Measurements from ENCODE around the gene PLXNA2. TPM values are rescaled to one million over a fixed set of nuclear protein-coding genes. Genes with fewer than 3 reads are reported as not detected.

Gene PLXNA2
- polyA plus RNA-seq, 2 of the 4 experiments (the other 2 are of a cell fraction): 0.36 to 0.87 TPM

DNA sequence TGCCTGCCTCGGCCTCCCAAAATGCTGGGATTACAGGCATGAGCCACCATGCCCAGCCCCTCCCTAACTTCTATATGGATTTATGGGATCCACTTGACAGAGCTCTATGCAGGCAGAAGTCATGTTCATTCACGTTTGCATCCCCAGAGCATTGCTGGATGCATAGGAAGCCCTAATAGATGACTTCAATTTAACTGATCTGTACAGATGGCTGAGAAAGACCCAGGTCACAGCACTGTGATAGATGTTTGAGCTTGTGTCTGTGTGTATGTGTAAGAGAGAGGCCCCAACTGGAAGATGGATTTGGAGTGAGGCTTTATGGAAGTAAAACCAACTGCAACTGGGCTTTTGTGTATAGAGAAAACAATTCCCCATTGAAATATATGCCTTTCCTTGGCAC, 30.9 kb upstream of the PLXNA2 start:
- DNase-seq (ENCODE audit: low read depth in 1 of 2, low spot score in 1 of 2) (no peak), FAIRE-seq (no peak), ATAC-seq (no peak)
- CTCF ChIA-PET: no interaction called here
- Histone ChIP-seq H3K4me1 (no peaks in the 10 kb centered on the region), H3K4me2 (no peak overlapping the region), H3K4me3 (no peak overlapping the region), H3K27ac (no peak overlapping the region), H3K9me3 (no peaks in the 10 kb centered on the region)
- POLR2A ChIA-PET: no interaction called here
- 4% methylated on average over 2 of the region's 2 CpGs for WGBS (ENCODE audit: missing lambda C conversion rate)
- TF ChIP-seq, protein P1, sequence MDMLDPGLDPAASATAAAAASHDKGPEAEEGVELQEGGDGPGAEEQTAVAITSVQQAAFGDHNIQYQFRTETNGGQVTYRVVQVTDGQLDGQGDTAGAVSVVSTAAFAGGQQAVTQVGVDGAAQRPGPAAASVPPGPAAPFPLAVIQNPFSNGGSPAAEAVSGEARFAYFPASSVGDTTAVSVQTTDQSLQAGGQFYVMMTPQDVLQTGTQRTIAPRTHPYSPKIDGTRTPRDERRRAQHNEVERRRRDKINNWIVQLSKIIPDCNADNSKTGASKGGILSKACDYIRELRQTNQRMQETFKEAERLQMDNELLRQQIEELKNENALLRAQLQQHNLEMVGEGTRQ (IDR thresholded peaks at IDR 0.05): no peak
- TF ChIP-seq, protein P2, sequence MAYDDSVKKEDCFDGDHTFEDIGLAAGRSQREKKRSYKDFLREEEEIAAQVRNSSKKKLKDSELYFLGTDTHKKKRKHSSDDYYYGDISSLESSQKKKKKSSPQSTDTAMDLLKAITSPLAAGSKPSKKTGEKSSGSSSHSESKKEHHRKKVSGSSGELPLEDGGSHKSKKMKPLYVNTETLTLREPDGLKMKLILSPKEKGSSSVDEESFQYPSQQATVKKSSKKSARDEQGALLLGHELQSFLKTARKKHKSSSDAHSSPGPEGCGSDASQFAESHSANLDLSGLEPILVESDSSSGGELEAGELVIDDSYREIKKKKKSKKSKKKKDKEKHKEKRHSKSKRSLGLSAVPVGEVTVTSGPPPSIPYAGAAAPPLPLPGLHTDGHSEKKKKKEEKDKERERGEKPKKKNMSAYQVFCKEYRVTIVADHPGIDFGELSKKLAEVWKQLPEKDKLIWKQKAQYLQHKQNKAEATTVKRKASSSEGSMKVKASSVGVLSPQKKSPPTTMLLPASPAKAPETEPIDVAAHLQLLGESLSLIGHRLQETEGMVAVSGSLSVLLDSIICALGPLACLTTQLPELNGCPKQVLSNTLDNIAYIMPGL (CRISPR knock-in tag; IDR thresholded peaks at IDR 0.05; ENCODE audit: borderline replicate concordance): no peak
- TF ChIP-seq MAFK (IDR thresholded peaks at IDR 0.05; ENCODE audit: partially characterized antibody): no peak

DNA sequence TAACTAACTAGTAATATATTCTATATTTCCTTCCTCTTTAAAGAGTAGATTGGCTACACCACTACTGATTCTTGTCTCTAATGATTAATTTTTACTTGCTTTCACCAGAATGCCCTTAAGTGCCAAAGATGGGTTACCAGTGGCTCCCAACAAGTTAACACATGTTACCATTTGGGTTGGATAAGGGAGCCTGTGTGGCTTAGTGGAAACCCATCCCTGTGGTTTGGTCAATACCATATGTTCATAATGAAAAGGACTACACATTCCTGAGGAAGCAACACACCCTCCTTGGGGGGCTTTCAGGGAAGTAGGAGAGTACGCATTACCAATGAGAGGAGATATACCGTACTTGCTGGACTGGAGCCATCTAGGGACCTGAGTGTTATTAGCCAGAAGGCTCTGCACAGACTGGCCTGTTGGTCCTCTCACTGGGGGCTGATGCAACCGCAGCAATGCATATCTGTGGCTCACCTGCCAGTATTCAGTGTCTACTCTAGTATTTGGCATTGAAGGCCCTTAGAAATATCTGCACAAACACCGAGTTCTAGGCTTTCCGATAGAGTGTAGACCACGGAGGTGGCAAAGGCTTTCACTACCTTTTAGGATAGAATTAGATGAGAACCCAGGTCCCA, 29.3 kb upstream of the PLXNA2 start:
- ATAC-seq: no peak
- ChIA-PET CTCF (no interaction called here), POLR2A (no interaction called here)
- no peak for DNase-seq (ENCODE audit: low read depth in 1 of 2, low spot score in 1 of 2)
- FAIRE-seq: no peak
- TF ChIP-seq RCOR1 (IDR thresholded peaks at IDR 0.05; ENCODE audit: low read depth, low read length) (no peak), RFX5 (IDR thresholded peaks at IDR 0.05) (no peak), MAFK (IDR thresholded peaks at IDR 0.05; ENCODE audit: partially characterized antibody) (no peak), POLR2A (IDR thresholded peaks at IDR 0.05; ENCODE audit: low read length) (no peak), KDM1A (IDR thresholded peaks at IDR 0.05; ENCODE audit: low read depth) (no peak), EHF (CRISPR knock-in tag; IDR thresholded peaks at IDR 0.05) (no peak), CHD2 (IDR thresholded peaks at IDR 0.05; ENCODE audit: low read length, partially characterized antibody) (no peak)
- TF ChIP-seq, protein P3, sequence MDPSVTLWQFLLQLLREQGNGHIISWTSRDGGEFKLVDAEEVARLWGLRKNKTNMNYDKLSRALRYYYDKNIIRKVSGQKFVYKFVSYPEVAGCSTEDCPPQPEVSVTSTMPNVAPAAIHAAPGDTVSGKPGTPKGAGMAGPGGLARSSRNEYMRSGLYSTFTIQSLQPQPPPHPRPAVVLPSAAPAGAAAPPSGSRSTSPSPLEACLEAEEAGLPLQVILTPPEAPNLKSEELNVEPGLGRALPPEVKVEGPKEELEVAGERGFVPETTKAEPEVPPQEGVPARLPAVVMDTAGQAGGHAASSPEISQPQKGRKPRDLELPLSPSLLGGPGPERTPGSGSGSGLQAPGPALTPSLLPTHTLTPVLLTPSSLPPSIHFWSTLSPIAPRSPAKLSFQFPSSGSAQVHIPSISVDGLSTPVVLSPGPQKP (IDR thresholded peaks at IDR 0.05; ENCODE audit: low read depth, low read length): no peak
- TF ChIP-seq, protein P4, sequence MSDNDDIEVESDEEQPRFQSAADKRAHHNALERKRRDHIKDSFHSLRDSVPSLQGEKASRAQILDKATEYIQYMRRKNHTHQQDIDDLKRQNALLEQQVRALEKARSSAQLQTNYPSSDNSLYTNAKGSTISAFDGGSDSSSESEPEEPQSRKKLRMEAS (IDR thresholded peaks at IDR 0.05): no peak
- Histone ChIP-seq H3K4me3 (no peak overlapping the region), H3K27ac (no peak overlapping the region), H3K4me2 (no peak overlapping the region), H3K9me3 (no peaks in the 10 kb centered on the region), H3K4me1 (no peaks in the 10 kb centered on the region)
- WGBS (ENCODE audit: missing lambda C conversion rate): 38% methylated on average over 6 of the region's 6 CpGs

DNA sequence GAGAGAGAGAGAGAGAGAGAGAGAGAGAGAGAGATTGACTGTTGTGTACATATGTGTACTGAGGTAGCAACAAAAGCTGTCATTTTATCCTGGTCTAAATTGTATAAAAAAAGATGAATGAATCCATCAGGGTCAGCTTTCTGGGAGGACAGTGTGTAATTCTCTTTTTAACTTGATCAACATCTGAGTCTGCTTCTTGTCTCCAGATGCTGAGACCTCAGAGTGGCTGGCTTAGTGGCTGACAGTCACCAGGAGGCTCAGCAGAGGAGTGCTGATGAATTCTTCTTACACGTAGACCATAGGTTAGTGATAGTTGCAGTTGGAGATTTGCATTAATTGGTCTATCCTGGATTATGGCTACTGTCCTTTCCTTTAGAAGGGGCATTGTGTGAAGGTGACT, 28.5 kb upstream of the PLXNA2 start:
- H3K27ac ChIP-seq: no peak overlapping the region
- H3K9me3 ChIP-seq: no peaks in the 10 kb centered on the region
- FAIRE-seq: no peak
- no peaks in the 10 kb centered on the region for H3K4me1 ChIP-seq
- no peak for TF ChIP-seq ZSCAN20 (CRISPR knock-in tag; IDR thresholded peaks at IDR 0.05)
- TF ChIP-seq EHF (CRISPR knock-in tag; IDR thresholded peaks at IDR 0.05): no peak
- TF ChIP-seq, protein P5, sequence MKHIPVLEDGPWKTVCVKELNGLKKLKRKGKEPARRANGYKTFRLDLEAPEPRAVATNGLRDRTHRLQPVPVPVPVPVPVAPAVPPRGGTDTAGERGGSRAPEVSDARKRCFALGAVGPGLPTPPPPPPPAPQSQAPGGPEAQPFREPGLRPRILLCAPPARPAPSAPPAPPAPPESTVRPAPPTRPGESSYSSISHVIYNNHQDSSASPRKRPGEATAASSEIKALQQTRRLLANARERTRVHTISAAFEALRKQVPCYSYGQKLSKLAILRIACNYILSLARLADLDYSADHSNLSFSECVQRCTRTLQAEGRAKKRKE (CRISPR knock-in tag; IDR thresholded peaks at IDR 0.05; ENCODE audit: low read depth): no peak
- TF ChIP-seq CBX2 (IDR thresholded peaks at IDR 0.05; ENCODE audit: borderline replicate concordance, low read depth): no peak
- no peak for TF ChIP-seq ZNF302 (CRISPR knock-in tag; IDR thresholded peaks at IDR 0.05)
- no peak for TF ChIP-seq TFCP2L1 (CRISPR knock-in tag; IDR thresholded peaks at IDR 0.05)
- TF ChIP-seq JUN (IDR thresholded peaks at IDR 0.05): no peak
- TF ChIP-seq NPAS2 (CRISPR knock-in tag; IDR thresholded peaks at IDR 0.05; ENCODE audit: borderline replicate concordance): no peak
- no peak for TF ChIP-seq HOXB5 (CRISPR knock-in tag; IDR thresholded peaks at IDR 0.05)
- no peak for TF ChIP-seq MAFK (IDR thresholded peaks at IDR 0.05; ENCODE audit: partially characterized antibody)
- no peak for TF ChIP-seq POLR2A (IDR thresholded peaks at IDR 0.05; ENCODE audit: low read length)
- TF ChIP-seq MAZ (IDR thresholded peaks at IDR 0.05; ENCODE audit: borderline replicate concordance, low read depth, low read length): no peak
- TF ChIP-seq RAD21 (conservative IDR thresholded peaks at IDR 0.05 in 1 of 2, IDR thresholded peaks at IDR 0.05 in 1 of 2): no peak
- TF ChIP-seq RCOR1 (IDR thresholded peaks at IDR 0.05; ENCODE audit: low read depth, low read length): no peak
- TF ChIP-seq BHLHE40 (IDR thresholded peaks at IDR 0.05; ENCODE audit: low read depth, low read length): no peak
- no peak for TF ChIP-seq HEYL (CRISPR knock-in tag; IDR thresholded peaks at IDR 0.05)
- no peak for TF ChIP-seq HOXA7 (CRISPR knock-in tag; IDR thresholded peaks at IDR 0.05)
- TF ChIP-seq PHF8 (IDR thresholded peaks at IDR 0.05; ENCODE audit: borderline replicate concordance, low read depth): no peak
- TF ChIP-seq, protein P6, sequence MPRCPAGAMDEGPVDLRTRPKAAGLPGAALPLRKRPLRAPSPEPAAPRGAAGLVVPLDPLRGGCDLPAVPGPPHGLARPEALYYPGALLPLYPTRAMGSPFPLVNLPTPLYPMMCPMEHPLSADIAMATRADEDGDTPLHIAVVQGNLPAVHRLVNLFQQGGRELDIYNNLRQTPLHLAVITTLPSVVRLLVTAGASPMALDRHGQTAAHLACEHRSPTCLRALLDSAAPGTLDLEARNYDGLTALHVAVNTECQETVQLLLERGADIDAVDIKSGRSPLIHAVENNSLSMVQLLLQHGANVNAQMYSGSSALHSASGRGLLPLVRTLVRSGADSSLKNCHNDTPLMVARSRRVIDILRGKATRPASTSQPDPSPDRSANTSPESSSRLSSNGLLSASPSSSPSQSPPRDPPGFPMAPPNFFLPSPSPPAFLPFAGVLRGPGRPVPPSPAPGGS (IDR thresholded peaks at IDR 0.05): no peak
- POLR2A ChIA-PET: no interaction called here
- ATAC-seq: no peak
- H3K4me3 ChIP-seq: no peak overlapping the region
- H3K4me2 ChIP-seq: no peak overlapping the region
- CTCF ChIA-PET: no interaction called here
- WGBS (ENCODE audit: missing lambda C conversion rate): 12% methylated on average over 1 of the region's 1 CpG
- no peak for DNase-seq (ENCODE audit: low read depth in 1 of 2, low spot score in 1 of 2)
